ENCODE data around the gene NRAP.

The NRAP gene

GRCh38 chr10:113555245-113555644, 108.6 kb downstream of the NRAP start:
- no peak for DNase-seq

- no peak for DNase-seq
Measured at GRCh38 chr10:113554214-113554613, 109.6 kb downstream of the NRAP start.

- DNase-seq: no peak
Measured at GRCh38 chr10:113553149-113553548, 110.7 kb downstream of the NRAP start.

- no peak for DNase-seq
Measured at GRCh38 chr10:113552701-113553100, 111.1 kb downstream of the NRAP start, which contains the start of gene HABP2. HABP2 (plus strand) TSS chr10:113553053; CDS start chr10:113553122, 69 bp downstream.

GRCh38 chr10:113552014-113552413, 111.8 kb downstream of the NRAP start:
- DNase-seq: no peak

- DNase-seq: no peak
Measured at GRCh38 chr10:113550365-113550764, 113.5 kb downstream of the NRAP start.

GRCh38 chr10:113549856-113550255, 114.0 kb downstream of the NRAP start:
- DNase-seq: no peak

- no peak for DNase-seq
Measured at GRCh38 chr10:113547426-113547825, 116.4 kb downstream of the NRAP start.

GRCh38 chr10:113544392-113544791, 119.4 kb downstream of the NRAP start:
- DNase-seq: no peak

- no peak for DNase-seq
Measured at GRCh38 chr10:113543107-113543955, 120.5 kb downstream of the NRAP start.

GRCh38 chr10:113541549-113541927, 122.3 kb downstream of the NRAP start:
- no peak for DNase-seq

- no peak for DNase-seq
Measured at GRCh38 chr10:113540845-113541548, 122.8 kb downstream of the NRAP start.

GRCh38 chr10:113539789-113540188, 124.1 kb downstream of the NRAP start:
- no peak for DNase-seq
